Aorta (tissue), 5 donors: ENCODE results near the gene OR2S2. TPM values are rescaled to one million over a fixed set of nuclear protein-coding genes. Genes with fewer than 3 reads are reported as not detected.
A peak's percentile ranks its signal among the peaks of the same experiment; 100 is the strongest.

Experiments
- ATAC-seq: fragments of 200-7000 bp; cut with Tn5 transposase; one replicate; pipeline ENCODE4 v1.9.1; 2022; ENCODE audit warnings: moderate library complexity; ENCODE audit not compliant: low FRiP score
- DNase-seq, 2 donors: peaks; one replicate each; pipeline ENCODE4 v3.0.0-alpha.2; 2020
- H3K27ac ChIP-seq, 2 donors: one replicate each; pipeline ENCODE4 v1.5.1; 2013; ENCODE audit warnings: low read length in 2 of 2, mild to moderate bottlenecking in 2 of 2, moderate library complexity in 2 of 2, control low read depth in 1 of 2, inconsistent platforms in 1 of 2, low read depth in 1 of 2
- H3K27me3 ChIP-seq, 2 donors: one replicate each; pipeline ENCODE4 v1.6.1; 2013; ENCODE audit warnings: control low read depth in 1 of 2, low read length in 1 of 2, mild to moderate bottlenecking in 1 of 2, moderate library complexity in 1 of 2; ENCODE audit not compliant: insufficient read depth in 2 of 2, control insufficient read depth in 1 of 2
- H3K36me3 ChIP-seq, 2 donors: one replicate each; pipeline ENCODE4 v1.6.1; 2013; ENCODE audit warnings: control low read depth in 1 of 2, low read length in 1 of 2, mild to moderate bottlenecking in 1 of 2; ENCODE audit not compliant: insufficient read depth in 2 of 2, control insufficient read depth in 1 of 2
- H3K4me1 ChIP-seq, 2 donors: one replicate each; pipeline ENCODE4 v1.6.1; 2013; ENCODE audit warnings: low read length in 2 of 2, control low read depth in 1 of 2, mild to moderate bottlenecking in 1 of 2, moderate library complexity in 1 of 2; ENCODE audit not compliant: insufficient read depth in 2 of 2, control insufficient read depth in 1 of 2
- H3K4me3 ChIP-seq, 2 donors: one replicate each; pipeline ENCODE4 v1.5.1; 2013; ENCODE audit warnings: low read length in 2 of 2, control low read depth in 1 of 2, mild to moderate bottlenecking in 1 of 2
- H3K9me3 ChIP-seq: one replicate; pipeline ENCODE4 v1.6.1; 2013; ENCODE audit warnings: mild to moderate bottlenecking, low read length; ENCODE audit not compliant: control insufficient read depth
- WGBS, 2 donors: extraction: QIAGEN DNeasy Blood & Tissue Kit; methylation state at CpG; one replicate each; pipeline ENCODE4 v1.1.7; 2013; 5-methylcytosine and 5-hydroxymethylcytosine counted together
- intact Hi-C, 2 donors: fragments of 100-400 bp; cut with DNase I; formaldehyde crosslinking; loops; one replicate each; pipeline versions ENCODE4 v1.14.2 to v1.15.0; 2022
- polyA plus RNA-seq, 2 donors: library from polyadenylated mRNA; stranded (reverse); fragments of 200-250 nt; gene quantifications; one replicate each; pipeline ENCODE4 v1.2.3, GENCODE V29; 2013
- total RNA-seq, 2 donors: library from RNA; stranded (reverse); fragmentation: NEBNext Ultra II Directional; extraction: Animal tissue kit (Norgen Biotek cat#: 25700); gene quantifications; one replicate each; pipeline ENCODE4 v1.2.1, GENCODE V29; 2021
- donor health status: healthy with polysubstance abuse.
- donor health status: Bipolar disorder and iron deficiency.
- donor health status: DM: no; HTN: no; CAD: no.
- donor health status: DM: no; HTN: no; CAD: no.
- donor health status: DM: yes; HTN: yes; CAD: no.

Gene OR2S2
- total and polyA plus RNA-seq, 4 donors = not detected

DNA sequence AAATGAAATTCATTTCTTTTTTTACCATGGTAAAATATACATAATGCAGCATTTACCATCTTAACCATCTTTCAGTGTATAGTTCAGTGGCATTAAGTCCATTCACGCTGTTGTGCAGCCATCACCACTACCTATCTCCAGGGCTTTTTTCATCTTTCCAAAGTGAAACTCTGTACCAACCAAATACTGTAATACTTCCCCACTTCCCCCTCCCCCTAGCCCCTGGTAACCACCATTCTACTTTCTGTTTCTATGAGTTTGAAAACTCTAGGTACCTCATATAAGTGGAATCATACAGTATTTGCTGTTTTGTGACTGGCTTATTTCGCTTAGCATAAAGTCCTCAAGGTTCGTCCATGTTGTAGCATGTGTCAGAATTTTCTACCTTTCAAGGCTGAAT, 25.2 kb downstream of the OR2S2 start:
- Histone ChIP-seq H3K36me3 (no peaks in the 10 kb centered on the region), H3K27me3 (no peaks in the 10 kb centered on the region), H3K27ac (no peak overlapping the region), H3K4me3 (no peak overlapping the region), H3K9me3 (no peaks in the 10 kb centered on the region), H3K4me1 (peaks cover 0 to 2% of the 10 kb centered on the region in 2 donors)
- DNase-seq = no peak
- intact Hi-C loops = no loop called here
- no peak for ATAC-seq
- WGBS, 2 donors = 90 to 94% methylated on average over 3 of the region's 3 CpGs

DNA sequence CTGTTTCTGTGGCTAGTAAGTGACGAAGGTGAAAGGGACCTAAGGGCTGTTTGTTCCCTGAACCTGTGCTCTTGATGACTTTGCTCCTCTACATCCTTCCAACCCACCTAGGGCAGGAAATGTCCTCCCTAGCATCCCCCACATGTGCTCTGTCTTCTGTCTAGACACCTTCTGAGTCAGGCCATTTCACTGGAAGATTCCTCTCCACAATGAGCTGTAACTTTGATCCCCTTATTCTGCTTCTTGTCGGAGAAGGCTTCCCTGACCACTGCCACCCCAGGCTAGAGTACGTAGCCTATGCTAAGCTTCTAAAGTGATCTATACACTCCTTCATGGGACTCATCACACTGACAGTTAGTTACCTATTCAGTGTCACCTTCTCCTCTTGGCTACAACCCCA, 27.0 kb downstream of the OR2S2 start:
- ATAC-seq (no peak), DNase-seq (no peak)
- WGBS, 2 donors = 95 to 97% methylated on average over 3 of the region's 3 CpGs
- Histone ChIP-seq H3K27ac (no peak overlapping the region), H3K4me3 (no peak overlapping the region), H3K36me3 (no peaks in the 10 kb centered on the region), H3K4me1 (peaks cover 0 to 2% of the 10 kb centered on the region in 2 donors), H3K27me3 (no peaks in the 10 kb centered on the region), H3K9me3 (no peaks in the 10 kb centered on the region)
- intact Hi-C loops = no loop called here

DNA sequence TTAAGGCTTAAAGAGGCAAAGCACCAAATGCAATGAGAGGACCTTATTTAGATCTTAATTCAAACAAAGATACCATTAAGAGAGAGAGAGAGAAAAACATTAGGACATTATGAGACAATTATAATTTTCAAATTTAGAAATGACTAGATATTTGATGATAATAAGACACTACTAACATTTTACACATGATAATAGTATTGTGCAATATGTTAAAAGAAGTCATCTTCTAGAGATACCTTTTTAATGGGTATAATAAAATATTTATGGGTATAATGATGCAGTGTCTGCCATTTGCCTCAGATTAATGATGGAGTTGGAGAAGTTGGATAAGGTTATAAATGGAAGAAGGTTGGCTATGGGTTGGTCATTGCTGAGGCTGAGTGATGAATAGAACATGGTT, 27.4 kb downstream of the OR2S2 start:
- intact Hi-C loops = no loop called here
- Histone ChIP-seq H3K27ac (no peak overlapping the region), H3K27me3 (no peaks in the 10 kb centered on the region), H3K4me3 (no peak overlapping the region), H3K36me3 (no peaks in the 10 kb centered on the region), H3K4me1 (peaks cover 0 to 2% of the 10 kb centered on the region in 2 donors), H3K9me3 (no peaks in the 10 kb centered on the region)
- ATAC-seq (no peak), DNase-seq (no peak)

DNA sequence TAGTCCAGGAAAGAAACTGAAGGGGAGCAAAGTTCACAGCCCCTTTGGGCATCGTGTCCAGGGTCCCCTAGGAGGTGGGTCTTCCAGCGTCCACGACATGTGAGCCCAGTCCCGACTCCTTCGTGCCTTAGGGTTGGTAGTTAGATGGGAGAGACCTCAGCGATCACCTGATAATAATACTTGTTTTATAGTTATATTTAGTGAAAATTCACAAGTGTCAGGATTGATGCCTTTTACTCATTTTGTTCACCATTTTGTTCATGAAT, 28.6 kb downstream of the OR2S2 start:
- no peak overlapping the region for H3K4me3 ChIP-seq
- no peaks in the 10 kb centered on the region for H3K4me1 ChIP-seq
- ATAC-seq (no peak), DNase-seq (no peak)
- intact Hi-C loops = no loop called here
- no peak overlapping the region for H3K27ac ChIP-seq
- 87 to 89% methylated on average over 6 of the region's 6 CpGs for WGBS, 2 donors
- no peaks in the 10 kb centered on the region for H3K27me3 ChIP-seq
- no peaks in the 10 kb centered on the region for H3K36me3 ChIP-seq
- H3K9me3 ChIP-seq = no peaks in the 10 kb centered on the region

DNA sequence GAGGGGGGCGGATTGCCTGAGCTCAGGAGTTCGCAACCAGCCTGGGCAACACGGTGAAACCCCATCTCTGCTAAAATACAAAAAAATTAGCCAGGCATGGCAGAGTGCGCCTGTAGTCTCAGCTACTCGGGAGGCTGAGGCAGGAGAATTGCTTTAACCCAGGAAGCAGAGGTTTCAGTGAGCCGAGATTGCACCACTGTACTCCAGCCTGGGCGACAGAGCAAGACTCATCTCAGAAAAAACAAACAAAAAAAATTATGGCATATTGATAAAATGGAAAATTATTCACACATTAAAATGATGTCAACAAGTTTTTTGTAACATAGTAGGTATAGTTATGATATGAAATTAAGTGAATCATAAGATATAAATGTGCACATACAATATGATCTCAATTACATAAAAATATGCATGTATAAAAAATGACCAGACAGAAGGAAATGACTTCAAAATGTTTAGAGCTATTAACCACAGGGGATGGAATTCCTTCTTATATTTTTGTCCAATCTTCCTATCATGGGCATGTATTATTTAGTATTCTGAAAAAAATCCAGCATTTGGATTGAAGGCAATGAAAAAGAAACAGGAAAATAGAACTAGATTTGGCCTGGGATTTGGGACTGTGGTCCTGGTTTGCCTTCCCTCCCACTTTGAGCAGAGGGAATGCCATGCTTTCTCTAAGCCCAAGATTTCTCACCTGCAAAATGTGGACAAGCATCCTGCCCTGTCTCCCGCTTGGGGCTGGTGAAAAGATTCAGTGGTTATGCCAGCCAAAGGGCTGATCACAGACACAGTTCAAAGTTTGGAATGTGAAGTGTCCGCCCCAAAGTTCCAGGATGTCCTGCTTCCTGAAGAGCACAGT, 29.1 kb downstream of the OR2S2 start:
- no peaks in the 10 kb centered on the region for H3K27me3 ChIP-seq
- peaks cover 0 to 3% of the 10 kb centered on the region in 2 donors for H3K4me1 ChIP-seq
- no peaks in the 10 kb centered on the region for H3K36me3 ChIP-seq
- intact Hi-C loops = no loop called here
- WGBS, 2 donors = 91 to 92% methylated on average over 9 of the region's 9 CpGs
- no peak overlapping the region for H3K27ac ChIP-seq
- ATAC-seq (no peak), DNase-seq (no peak)
- H3K4me3 ChIP-seq = no peak overlapping the region
- no peaks in the 10 kb centered on the region for H3K9me3 ChIP-seq

DNA sequence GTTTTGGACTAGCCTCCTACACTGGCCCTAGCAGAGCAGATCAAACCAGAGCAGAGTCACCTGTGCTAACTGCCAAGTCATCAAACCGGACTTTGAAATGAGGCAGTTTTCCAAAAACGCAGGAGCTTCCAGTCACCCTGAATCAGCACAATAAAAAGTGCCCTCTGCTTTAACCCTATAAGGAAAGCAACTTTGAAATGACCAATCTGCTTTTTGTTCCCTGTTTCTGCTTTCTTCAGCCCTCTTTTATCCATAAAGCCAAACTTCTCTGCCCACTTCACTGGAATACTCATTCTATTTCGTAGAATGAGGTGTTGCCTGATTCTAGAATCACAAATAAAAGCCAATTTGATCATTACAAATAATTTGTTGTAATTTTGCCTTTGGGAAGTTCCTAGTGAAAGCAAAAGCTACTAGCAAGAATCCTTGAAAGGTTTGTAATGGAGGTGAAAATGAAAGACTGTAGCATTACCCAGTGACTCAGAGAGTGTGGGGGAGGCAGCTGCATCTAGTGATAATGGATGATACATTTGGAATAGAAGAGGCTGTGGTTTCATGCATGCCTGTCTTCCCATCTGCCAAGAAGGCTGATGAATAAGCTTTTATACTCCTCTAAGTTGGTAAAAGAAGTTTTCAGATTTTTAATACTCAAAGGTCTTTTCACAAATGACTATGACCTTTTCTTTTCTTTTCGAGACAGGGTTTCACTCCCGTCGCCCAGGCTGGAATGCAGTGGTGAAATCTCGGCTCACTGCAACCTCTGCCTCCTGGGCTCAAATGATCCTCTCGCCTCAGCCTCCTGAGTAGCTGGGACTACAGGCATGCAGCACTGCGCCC, 33.8 kb downstream of the OR2S2 start:
- intact Hi-C loops = no loop called here
- no peaks in the 10 kb centered on the region for H3K36me3 ChIP-seq
- H3K27me3 ChIP-seq = no peaks in the 10 kb centered on the region
- peaks cover 2 to 6% of the 10 kb centered on the region in 2 donors for H3K4me1 ChIP-seq
- peak; percentile 67 for ATAC-seq
- 42 to 52% methylated on average over 9 of the region's 9 CpGs for WGBS, 2 donors
- no peaks in the 10 kb centered on the region for H3K9me3 ChIP-seq
- H3K4me3 ChIP-seq = no peak overlapping the region
- DNase-seq = no peak
- peak overlapping the region; percentile 39 to 75 for H3K27ac ChIP-seq

DNA sequence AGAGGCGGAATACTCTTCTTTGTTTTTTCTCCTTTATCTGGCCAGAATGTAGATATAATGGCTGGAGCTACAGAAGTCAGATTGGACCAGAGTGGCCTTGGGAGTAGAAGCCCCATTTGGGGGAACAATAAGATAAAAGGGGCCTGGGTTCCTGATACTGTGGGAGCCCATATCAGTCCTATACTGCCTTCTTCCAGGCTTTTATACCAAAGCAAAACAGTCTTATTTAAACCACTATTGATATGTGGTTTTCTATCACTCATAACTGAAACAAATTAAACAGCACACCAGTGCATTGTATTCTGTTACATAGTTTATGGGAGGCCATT, 34.4 kb downstream of the OR2S2 start:
- no peaks in the 10 kb centered on the region for H3K9me3 ChIP-seq
- DNase-seq = no peak
- H3K4me1 ChIP-seq = peaks cover 4 to 6% of the 10 kb centered on the region in 2 donors
- H3K27ac ChIP-seq = peak overlapping the region; percentile 39 to 75
- intact Hi-C loops = no loop called here
- no peaks in the 10 kb centered on the region for H3K27me3 ChIP-seq
- H3K4me3 ChIP-seq = no peak overlapping the region
- WGBS, 2 donors = 97 to 100% methylated on average over 1 of the region's 1 CpG
- no peak for ATAC-seq
- H3K36me3 ChIP-seq = no peaks in the 10 kb centered on the region

DNA sequence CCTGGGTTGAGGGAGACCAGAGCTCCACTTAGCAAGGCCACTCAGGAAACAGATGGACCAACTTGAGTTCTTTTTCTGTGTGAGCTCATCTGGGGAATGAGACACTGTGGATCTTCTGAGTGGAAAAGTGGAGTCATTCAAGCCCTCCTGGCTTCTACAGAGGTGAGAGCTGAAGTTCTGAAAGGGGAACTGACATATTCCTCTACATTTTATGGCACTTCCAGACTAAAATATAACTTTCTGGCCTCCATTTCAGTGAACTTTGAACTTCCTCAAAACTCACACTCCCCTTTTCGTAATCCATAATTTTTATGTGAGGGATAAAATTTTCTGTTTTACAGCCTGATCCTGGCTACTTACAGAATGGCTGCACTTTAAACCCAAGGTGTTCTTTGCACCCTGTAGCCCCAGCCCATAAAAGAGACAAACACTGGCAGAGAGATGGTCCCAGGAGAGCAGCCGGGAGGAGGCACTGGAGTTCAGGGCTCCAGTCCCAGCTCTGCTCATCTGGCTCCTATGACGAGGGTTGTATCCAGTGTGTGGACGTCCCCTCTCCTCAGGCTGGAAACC, 37.8 kb downstream of the OR2S2 start:
- ATAC-seq = no peak
- Histone ChIP-seq H3K9me3 (no peaks in the 10 kb centered on the region), H3K27me3 (no peaks in the 10 kb centered on the region), H3K36me3 (no peaks in the 10 kb centered on the region), H3K27ac (no peak overlapping the region), H3K4me3 (no peak overlapping the region), H3K4me1 (peaks cover 4 to 6% of the 10 kb centered on the region in 2 donors)
- intact Hi-C loops = no loop called here
- 70 to 75% methylated on average over 4 of the region's 4 CpGs for WGBS, 2 donors
- DNase-seq = no peak
